Osteocyte (in vitro differentiated cells): ENCODE data around the gene TBC1D19. TPM values are rescaled to one million over a fixed set of nuclear protein-coding genes. Genes with fewer than 3 reads are reported as not detected.

ENCODE experiments used
- DNase-seq: peaks from one replicate; pipeline ENCODE4 v3.0.0; 2021; ENCODE audit warnings: mixed read lengths; ENCODE audit not compliant: unreplicated experiment; ENCODE audit errors: extremely low spot score
- H3K27ac Mint-ChIP-seq: one replicate; pipeline ENCODE4 v1.8.0; 2021; ENCODE audit warnings: mild to moderate bottlenecking, mixed read lengths; ENCODE audit not compliant: unreplicated experiment
- H3K27me3 Mint-ChIP-seq: one replicate; pipeline ENCODE4 v1.8.0; 2021; ENCODE audit warnings: mixed read lengths; ENCODE audit not compliant: unreplicated experiment
- H3K36me3 Mint-ChIP-seq: one replicate; pipeline ENCODE4 v1.8.0; 2021; ENCODE audit warnings: mixed read lengths; ENCODE audit not compliant: unreplicated experiment
- H3K4me1 Mint-ChIP-seq: one replicate; pipeline ENCODE4 v1.8.0; 2021; ENCODE audit warnings: mixed read lengths; ENCODE audit not compliant: unreplicated experiment
- H3K4me3 Mint-ChIP-seq: one replicate; pipeline ENCODE4 v1.8.0; 2021; ENCODE audit warnings: mild to moderate bottlenecking, moderate library complexity, mixed read lengths; ENCODE audit not compliant: unreplicated experiment
- H3K9me3 Mint-ChIP-seq: one replicate; pipeline ENCODE4 v1.8.0; 2021; ENCODE audit warnings: mixed read lengths; ENCODE audit not compliant: unreplicated experiment
- CTCF ChIP-seq: fragments of 200-600 bp; sonication (generic); IDR thresholded peaks from 2 replicates; pipeline ENCODE4 v1.5.0; 2021; ENCODE audit warnings: antibody characterized with exemption, mild to moderate bottlenecking, moderate library complexity
- total RNA-seq: library from RNA; stranded (reverse); gene quantifications from 2 replicates; pipeline ENCODE4 v1.2.1, GENCODE V29; 2021

TBC1D19 gene
- total RNA-seq, 1 donor from 2014 or later: 13.5 TPM

- Mint-ChIP-seq H3K27ac (no peak overlapping the region), H3K4me1 (peaks cover 5% of the 10 kb centered on the region), H3K27me3 (no peaks in the 10 kb centered on the region), H3K36me3 (peaks cover 7% of the 10 kb centered on the region), H3K4me3 (no peak overlapping the region), H3K9me3 (no peaks in the 10 kb centered on the region)
- DNase-seq: no peak
- no peak for TF ChIP-seq CTCF
Measured at GRCh38 chr4:26611372-26611771, 27.5 kb downstream of the TBC1D19 start.

- no peak for TF ChIP-seq CTCF
- Mint-ChIP-seq H3K9me3 (no peaks in the 10 kb centered on the region), H3K4me3 (no peak overlapping the region), H3K36me3 (peaks cover 7% of the 10 kb centered on the region), H3K27me3 (no peaks in the 10 kb centered on the region), H3K4me1 (peaks cover 5% of the 10 kb centered on the region), H3K27ac (no peak overlapping the region)
- no peak for DNase-seq
Measured at GRCh38 chr4:26611885-26612284, 28.0 kb downstream of the TBC1D19 start.

GRCh38 chr4:26613237-26613636, 29.4 kb downstream of the TBC1D19 start:
- no peak for DNase-seq
- no peak overlapping the region for H3K4me3 Mint-ChIP-seq
- no peak overlapping the region for H3K27ac Mint-ChIP-seq
- no peaks in the 10 kb centered on the region for H3K27me3 Mint-ChIP-seq
- H3K36me3 Mint-ChIP-seq: peaks cover 9% of the 10 kb centered on the region
- H3K9me3 Mint-ChIP-seq: no peaks in the 10 kb centered on the region
- H3K4me1 Mint-ChIP-seq: peaks cover 5% of the 10 kb centered on the region
- no peak for TF ChIP-seq CTCF

GRCh38 chr4:26613735-26614134, 29.9 kb downstream of the TBC1D19 start:
- no peak for TF ChIP-seq CTCF
- Mint-ChIP-seq H3K27ac (no peak overlapping the region), H3K4me1 (peaks cover 5% of the 10 kb centered on the region), H3K9me3 (no peaks in the 10 kb centered on the region), H3K4me3 (no peak overlapping the region), H3K27me3 (no peaks in the 10 kb centered on the region), H3K36me3 (peaks cover 9% of the 10 kb centered on the region)
- no peak for DNase-seq

- no peak overlapping the region for H3K4me3 Mint-ChIP-seq
Measured at GRCh38 chr4:26619784-26620183, 35.9 kb downstream of the TBC1D19 start.

More at GRCh38 chr4:26619784-26620183, 35.9 kb downstream of the TBC1D19 start:
- peaks cover 19% of the 10 kb centered on the region for H3K36me3 Mint-ChIP-seq
- H3K9me3 Mint-ChIP-seq: no peaks in the 10 kb centered on the region
- peaks cover 14% of the 10 kb centered on the region for H3K4me1 Mint-ChIP-seq
- H3K27ac Mint-ChIP-seq: no peak overlapping the region
- TF ChIP-seq CTCF: no peak
- no peak for DNase-seq
- H3K27me3 Mint-ChIP-seq: no peaks in the 10 kb centered on the region
